T47D (cell line): ENCODE data around the gene DYNC1H1.
"Not testable (repeated sequence)": the region's sequence is repeated elsewhere in the genome, so short reads cannot be mapped to it uniquely, and the experiment has no call there.

Source experiments
- DNase-seq, 2 experiments: peaks; one replicate each; pipeline versions ENCODE4 v3.0.0 to v3.0.0-alpha.2; 2011 to 2012; ENCODE audit warnings: low read depth in 1 of 2, low spot score in 1 of 2
- JUND ChIP-seq: IDR thresholded peaks from 2 replicates; pipeline ENCODE4 v1.6.1; 2012; ENCODE audit warnings: low read depth
- in situ Hi-C: cut with HindIII; loops from 2 replicates; pipeline ENCODE4 v1.10.0; 2016; ENCODE audit warnings: low sequenced_read_pairs, low pct_unique_long_range_greater_than_20kb

The DYNC1H1 gene

GRCh38 chr14:102081231-102082080 is 117.1 kb downstream of the DYNC1H1 start:
- in situ Hi-C loops: no loop called here
- no peak for DNase-seq
- no peak for TF ChIP-seq JUND

- in situ Hi-C loops: not testable (repeated sequence)
Measured at GRCh38 chr14:102084522-102084921, 120.1 kb downstream of the DYNC1H1 start.

GRCh38 chr14:102084931-102085330 is 120.6 kb downstream of the DYNC1H1 start:
- no peak for TF ChIP-seq JUND
- DNase-seq: no peak
- in situ Hi-C loops: no loop called here

More at GRCh38 chr14:102084522-102084921, 120.1 kb downstream of the DYNC1H1 start:
- DNase-seq: not testable (repeated sequence)

- in situ Hi-C loops: no loop called here
- no peak for TF ChIP-seq JUND
- DNase-seq: no peak
Measured at GRCh38 chr14:102085488-102085887, 121.1 kb downstream of the DYNC1H1 start.

GRCh38 chr14:102085948-102086708 is 121.8 kb downstream of the DYNC1H1 start:
- TF ChIP-seq JUND: no peak
- peak in 1 of 2 experiments; percentile 57 for DNase-seq
- in situ Hi-C loops: no loop called here

- TF ChIP-seq JUND: no peak
- DNase-seq: no peak
- in situ Hi-C loops: no loop called here
Measured at GRCh38 chr14:102086709-102086971, 122.3 kb downstream of the DYNC1H1 start.

GRCh38 chr14:102086972-102087761 is 122.8 kb downstream of the DYNC1H1 start, which contains the start of gene HSP90AA1:
TSS of gene HSP90AA1 (minus strand) at chr14:102087044. CDS start at chr14:102086378, 666 bp downstream.
- TF ChIP-seq JUND: no peak
- DNase-seq: peak; percentile 97
- in situ Hi-C loops: no loop called here

- no peak for TF ChIP-seq JUND
- in situ Hi-C loops: no loop called here
- no peak for DNase-seq
Measured at GRCh38 chr14:102087762-102088011, 123.3 kb downstream of the DYNC1H1 start.

GRCh38 chr14:102088012-102088792 is 123.8 kb downstream of the DYNC1H1 start:
- DNase-seq: peak; percentile 54 to 68
- in situ Hi-C loops: no loop called here
- no peak for TF ChIP-seq JUND

GRCh38 chr14:102089621-102090343 is 125.4 kb downstream of the DYNC1H1 start:
- no peak for DNase-seq
- in situ Hi-C loops: no loop called here
- TF ChIP-seq JUND: no peak

GRCh38 chr14:102090713-102091112 is 126.3 kb downstream of the DYNC1H1 start:
- no peak for DNase-seq
- in situ Hi-C loops: no loop called here

GRCh38 chr14:102092806-102093205 is 128.4 kb downstream of the DYNC1H1 start:
- DNase-seq: no peak
- in situ Hi-C loops: no loop called here
- TF ChIP-seq JUND: no peak

More at GRCh38 chr14:102090713-102091112, 126.3 kb downstream of the DYNC1H1 start:
- TF ChIP-seq JUND: no peak
